Activated T-helper 1 cell treated with anti-CD3 and anti-CD28 coated beads, Interleukin-12 subunit alpha, Interleukin-12 subunit beta, Interleukin-2, Interleukin-4 antibody, amounts not matched to agents 30 ng/mL and 10 ng/mL and 1 ng/mL, durations not matched to agents 14 hours and 24 hours and 36 hours (primary cell): ENCODE results near the gene BARX1. TPM values are rescaled to one million over a fixed set of nuclear protein-coding genes. Genes with fewer than 3 reads are reported as not detected.

ENCODE experiments used
- DNase-seq: peaks from one replicate; pipeline ENCODE4 v3.0.0; 2021; ENCODE audit warnings: low spot score
- H3K27ac Mint-ChIP-seq: one replicate; pipeline ENCODE4 v1.8.0; 2021; ENCODE audit warnings: mild to moderate bottlenecking, mixed read lengths
- H3K27me3 Mint-ChIP-seq: one replicate; pipeline ENCODE4 v1.8.0; 2022; ENCODE audit warnings: mild to moderate bottlenecking, moderate library complexity, mixed read lengths; ENCODE audit not compliant: insufficient read depth
- H3K36me3 Mint-ChIP-seq: one replicate; pipeline ENCODE4 v1.8.0; 2021; ENCODE audit warnings: low read depth, mixed read lengths
- H3K4me1 Mint-ChIP-seq: one replicate; pipeline ENCODE4 v1.8.0; 2021; ENCODE audit warnings: low read depth, mixed read lengths
- H3K4me3 Mint-ChIP-seq: one replicate; pipeline ENCODE4 v1.8.0; 2021; ENCODE audit warnings: mild to moderate bottlenecking, moderate library complexity, mixed read lengths
- H3K9me3 Mint-ChIP-seq: one replicate; pipeline ENCODE4 v1.8.0; 2021; ENCODE audit warnings: mixed read lengths
- intact Hi-C: fragments of 100-400 bp; cut with micrococcal nuclease; formaldehyde crosslinking; loops from one replicate; pipeline ENCODE4 v1.15.1; 2024
- total RNA-seq: library from RNA; stranded (reverse); gene quantifications from 2 replicates; pipeline ENCODE4 v1.2.3, GENCODE V29; 2022

The BARX1 gene
- total RNA-seq, 1 donor from 2014 or later: 0.21 TPM

DNA sequence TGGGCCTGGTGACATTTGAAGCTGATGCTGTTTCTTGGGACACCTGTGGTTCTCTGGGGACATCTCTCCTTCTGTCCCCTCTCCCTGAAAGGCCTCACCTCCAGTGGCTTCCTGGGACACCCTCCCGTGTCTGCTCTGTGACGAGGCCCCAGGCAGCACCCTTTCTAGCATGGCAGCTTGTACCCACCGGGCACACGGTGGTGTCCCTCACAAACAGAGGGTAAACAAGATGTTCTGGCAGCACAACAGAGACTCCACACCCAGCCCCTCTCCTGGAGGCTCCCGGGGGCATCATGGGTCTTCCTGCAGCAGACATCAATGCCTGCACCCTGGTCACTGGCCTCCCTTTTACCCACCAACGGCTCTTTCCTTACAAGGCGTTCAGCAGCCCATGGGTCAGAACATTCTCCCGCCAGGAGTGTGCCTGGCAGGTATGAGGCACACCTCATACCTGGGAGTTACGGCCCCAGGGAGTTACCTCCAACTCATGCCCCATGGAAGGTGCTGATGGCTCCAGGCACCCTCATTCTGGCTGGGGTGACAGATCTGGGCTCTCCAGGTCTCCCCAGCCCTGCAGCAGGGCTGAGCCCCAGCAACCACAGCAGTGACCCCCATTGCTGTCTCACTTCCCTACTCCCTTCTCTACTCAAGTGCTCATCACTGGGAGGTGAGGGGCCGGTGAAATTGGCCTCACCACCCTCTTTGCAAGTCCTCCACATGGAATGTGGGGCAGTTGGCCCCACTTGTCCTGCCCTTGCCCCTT is 51.1 kb downstream of the BARX1 start:
- no peaks in the 10 kb centered on the region for H3K9me3 Mint-ChIP-seq
- no peaks in the 10 kb centered on the region for H3K4me1 Mint-ChIP-seq
- H3K27ac Mint-ChIP-seq: no peak overlapping the region
- H3K27me3 Mint-ChIP-seq: peaks cover 9% of the 10 kb centered on the region
- intact Hi-C loops: no loop called here
- no peaks in the 10 kb centered on the region for H3K36me3 Mint-ChIP-seq
- H3K4me3 Mint-ChIP-seq: no peak overlapping the region
- no peak for DNase-seq

DNA sequence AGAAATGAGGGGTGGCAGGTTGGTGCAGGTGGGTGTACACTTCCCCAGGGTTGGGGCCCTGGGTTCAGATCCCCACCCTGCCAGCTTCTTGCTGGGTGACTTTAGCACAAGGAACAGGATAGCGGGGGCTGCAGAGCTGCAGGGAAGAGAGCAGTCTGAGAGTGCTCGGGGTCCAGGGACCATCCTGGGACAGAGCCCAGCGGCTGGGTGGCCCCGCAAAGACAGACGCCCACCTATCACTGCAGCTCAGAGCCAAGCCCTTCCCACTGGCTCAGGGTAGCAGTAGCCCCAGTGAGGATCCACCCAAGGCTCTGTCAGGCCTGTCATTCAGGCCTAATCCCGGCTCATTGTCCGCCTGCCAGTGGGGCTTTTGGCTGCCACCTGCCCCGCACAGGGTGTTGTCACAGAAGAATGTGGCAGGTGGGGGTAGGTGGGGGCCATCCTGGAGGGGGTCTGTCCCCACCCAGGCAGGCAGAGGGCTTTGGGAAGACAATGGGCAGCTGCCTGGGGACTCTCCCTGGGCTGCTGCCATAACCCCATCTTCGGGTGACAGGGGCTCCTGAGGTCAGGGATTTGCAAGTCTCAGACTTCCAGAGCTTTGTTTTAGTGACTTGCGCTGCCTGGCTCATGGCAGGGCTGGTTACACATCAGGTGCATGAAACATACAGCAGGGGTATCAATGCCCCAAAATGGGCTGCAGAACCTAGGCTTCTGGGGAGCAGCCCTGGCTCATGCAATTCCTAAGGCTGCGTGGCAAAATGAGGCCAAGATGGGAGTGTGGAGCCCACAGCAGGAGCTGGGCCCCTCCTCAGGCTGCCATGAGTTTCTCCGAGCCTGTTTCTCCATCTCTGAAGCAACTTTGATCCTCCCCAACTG is 52.1 kb downstream of the BARX1 start:
- Mint-ChIP-seq H3K4me3 (no peak overlapping the region), H3K4me1 (peaks cover 6% of the 10 kb centered on the region), H3K27ac (no peak overlapping the region), H3K9me3 (no peaks in the 10 kb centered on the region), H3K27me3 (peaks cover 9% of the 10 kb centered on the region), H3K36me3 (no peaks in the 10 kb centered on the region)
- DNase-seq: no peak
- intact Hi-C loops: no loop called here

DNA sequence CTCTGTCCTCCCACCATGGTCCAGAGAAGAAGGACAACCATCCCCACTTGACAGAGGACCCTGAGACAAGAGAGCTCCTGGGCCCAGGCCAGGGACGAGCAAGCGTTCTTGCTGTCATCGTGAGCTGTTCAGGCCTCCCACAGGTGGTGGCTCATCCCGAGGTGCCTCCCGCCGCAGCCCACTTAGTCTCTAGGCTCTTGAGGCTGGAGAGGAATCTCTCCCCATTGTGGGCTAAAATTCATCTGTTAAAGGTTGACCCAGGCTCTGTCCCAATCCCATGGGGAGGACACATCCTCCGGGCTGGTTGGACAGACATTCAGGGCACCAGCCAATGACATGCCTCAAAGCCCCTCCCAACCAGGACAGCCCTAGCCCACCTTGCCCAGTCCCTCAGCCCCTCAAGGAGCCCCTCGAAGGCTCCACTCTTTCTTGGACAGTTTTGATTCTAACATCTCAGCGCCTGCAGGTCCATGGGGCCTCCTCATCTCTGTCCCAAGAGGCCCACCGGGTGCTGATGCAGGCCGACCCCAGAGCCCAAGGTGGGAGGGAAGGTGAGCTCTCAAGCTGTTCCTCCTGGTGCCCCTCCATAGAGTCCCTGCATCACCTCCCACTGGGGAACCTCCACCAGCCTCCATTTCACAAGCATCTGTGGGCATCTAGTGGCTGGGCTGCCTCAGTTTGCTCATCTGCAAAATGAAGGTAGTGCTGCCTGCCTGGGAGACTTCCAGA is 52.9 kb downstream of the BARX1 start:
- H3K36me3 Mint-ChIP-seq: no peaks in the 10 kb centered on the region
- H3K4me1 Mint-ChIP-seq: peaks cover 14% of the 10 kb centered on the region
- no peak for DNase-seq
- H3K4me3 Mint-ChIP-seq: no peak overlapping the region
- intact Hi-C loops: no loop called here
- peaks cover 9% of the 10 kb centered on the region for H3K27me3 Mint-ChIP-seq
- H3K9me3 Mint-ChIP-seq: no peaks in the 10 kb centered on the region
- no peak overlapping the region for H3K27ac Mint-ChIP-seq

Other genes starting within 250 kb of the BARX1 start
- gene PTPDC1, start 129.1 kb upstream of the BARX1 start, total RNA-seq: 5.5 and 5.7 TPM in 2 replicates